RWPE1 (cell line): Measurements from ENCODE around the gene TNK2.

Source experiments
- CTCF ChIA-PET: fragments of 350-600 bp; sonication (Branson Sonifier 250); formaldehyde crosslinking; extraction: SDS; loops from one replicate; lab custom pipeline; 2021; lab: Yijun Ruan, JAX
- POLR2A ChIA-PET: fragments of 400-600 bp; formaldehyde crosslinking; extraction: SDS; loops from one replicate; lab custom pipeline; 2020; ENCODE audit warnings: antibody characterized with exemption; ENCODE audit not compliant: low non-redundant PET; lab: Yijun Ruan, JAX
- DNase-seq: peaks from one replicate; pipeline ENCODE4 v3.0.0; 2012; ENCODE audit warnings: low spot score
- H3K27ac ChIP-seq: fragments of 450-650 bp; 2 replicates; pipeline ENCODE4 v1.5.1; 2017
- CTCF ChIP-seq: fragments of 450-650 bp; conservative IDR thresholded peaks from 2 replicates; pipeline ENCODE4 v1.5.1; 2017; ENCODE audit warnings: low read depth, mild to moderate bottlenecking

The TNK2 gene

DNA sequence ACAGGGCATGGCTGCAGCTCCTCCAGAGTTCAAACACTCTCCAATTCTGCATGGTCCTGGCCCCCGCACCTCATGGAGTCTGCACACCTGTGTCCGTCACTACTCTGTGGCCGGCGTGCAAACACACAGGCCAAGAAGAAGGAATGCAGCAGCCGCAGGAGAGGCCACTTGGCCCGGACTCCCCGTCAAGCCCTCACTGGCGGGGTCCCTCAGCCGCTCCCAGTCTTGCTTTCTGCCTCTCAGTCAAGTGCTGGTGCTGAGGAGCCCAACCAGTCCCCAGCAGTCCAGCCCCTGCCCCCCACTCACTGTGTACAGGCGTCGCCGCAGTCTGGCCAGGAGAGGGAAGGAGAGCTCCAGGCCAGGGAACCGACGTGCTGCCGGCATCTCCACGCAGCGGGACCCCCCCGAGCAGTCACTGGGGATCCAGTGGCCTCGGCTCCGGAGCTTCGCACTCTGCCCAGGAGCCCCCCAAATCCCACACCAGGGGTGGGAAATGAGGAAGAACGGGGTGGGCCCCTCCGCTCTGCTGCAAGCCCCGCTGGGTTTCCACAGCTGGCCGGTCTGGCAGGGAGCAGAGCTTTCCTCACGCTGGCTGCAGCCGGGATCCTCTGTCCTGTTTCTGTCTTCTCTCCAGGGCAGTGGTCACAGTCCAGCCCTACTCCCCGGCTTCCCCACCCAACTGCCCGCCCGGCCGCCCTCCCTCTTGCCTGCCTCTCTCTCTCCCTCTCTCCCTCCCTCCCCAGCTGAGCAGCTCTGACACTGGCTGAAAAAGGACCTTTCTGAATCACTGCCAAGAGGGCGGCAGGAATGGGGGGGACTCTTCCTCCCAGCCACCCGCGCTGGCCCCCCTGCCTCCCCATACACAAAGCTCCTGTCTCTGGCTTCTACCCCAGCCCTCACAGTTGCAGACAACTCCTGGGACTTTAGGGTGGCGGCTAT lies 16.0 kb downstream of the TNK2 start:
- TF ChIP-seq CTCF: no peak
- ChIA-PET CTCF (interaction anchor here (0.7 to 5.0 kb wide), 5 partner anchors 15 to 42 kb away, joined by 3 to 74 read pairs (median 5); no protein-coding TSS in a partner anchor), POLR2A (interaction anchor here (1.0 kb wide), 1 partner anchor 16 kb away, joined by 3 read pairs; no protein-coding TSS in a partner anchor)
- DNase-seq: no peak
- peak overlapping the region; percentile 100 for H3K27ac ChIP-seq

- ChIA-PET CTCF (interaction anchor here (0.7 to 5.0 kb wide), 5 partner anchors 14 to 41 kb away, joined by 3 to 74 read pairs (median 5); no protein-coding TSS in a partner anchor), POLR2A (interaction anchor here (1.0 kb wide), 1 partner anchor 15 kb away, joined by 3 read pairs; no protein-coding TSS in a partner anchor)
- DNase-seq: no peak
- peak overlapping the region; percentile 100 for H3K27ac ChIP-seq
- no peak for TF ChIP-seq CTCF
Measured at GRCh38 chr3:195891431-195892104, 16.8 kb downstream of the TNK2 start.

DNA sequence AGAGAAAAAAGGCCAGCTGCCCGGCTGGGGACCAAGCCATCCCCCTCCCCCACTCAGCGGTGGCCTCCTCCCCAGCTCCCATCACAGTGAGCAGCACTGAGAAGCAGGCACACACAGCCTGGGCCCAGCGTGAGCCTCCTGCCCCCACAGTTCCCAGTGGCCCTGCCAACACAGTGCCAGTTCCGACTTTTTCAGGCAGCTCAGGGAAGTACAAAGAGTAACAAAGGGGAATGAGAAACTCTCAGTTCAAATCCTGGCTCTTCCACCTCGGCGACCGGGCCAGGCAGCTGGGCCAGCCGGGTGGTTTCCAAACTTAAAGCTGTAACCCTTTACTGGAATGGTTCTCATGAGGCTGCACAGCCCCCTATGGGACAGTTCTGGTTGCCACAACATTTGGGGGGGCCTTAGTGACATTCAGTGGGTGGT lies 18.5 kb downstream of the TNK2 start:
- ChIA-PET CTCF (interaction anchor here (0.5 to 1.5 kb wide), 6 partner anchors 25 to 551 kb away, joined by 3 to 12 read pairs (median 6); no protein-coding TSS in a partner anchor), POLR2A (interaction anchor here (0.7 kb wide), 1 partner anchor 46 kb away, joined by 11 read pairs; no protein-coding TSS in a partner anchor)
- no peak for DNase-seq
- peak overlapping the region; percentile 54 for H3K27ac ChIP-seq
- TF ChIP-seq CTCF: no peak

DNA sequence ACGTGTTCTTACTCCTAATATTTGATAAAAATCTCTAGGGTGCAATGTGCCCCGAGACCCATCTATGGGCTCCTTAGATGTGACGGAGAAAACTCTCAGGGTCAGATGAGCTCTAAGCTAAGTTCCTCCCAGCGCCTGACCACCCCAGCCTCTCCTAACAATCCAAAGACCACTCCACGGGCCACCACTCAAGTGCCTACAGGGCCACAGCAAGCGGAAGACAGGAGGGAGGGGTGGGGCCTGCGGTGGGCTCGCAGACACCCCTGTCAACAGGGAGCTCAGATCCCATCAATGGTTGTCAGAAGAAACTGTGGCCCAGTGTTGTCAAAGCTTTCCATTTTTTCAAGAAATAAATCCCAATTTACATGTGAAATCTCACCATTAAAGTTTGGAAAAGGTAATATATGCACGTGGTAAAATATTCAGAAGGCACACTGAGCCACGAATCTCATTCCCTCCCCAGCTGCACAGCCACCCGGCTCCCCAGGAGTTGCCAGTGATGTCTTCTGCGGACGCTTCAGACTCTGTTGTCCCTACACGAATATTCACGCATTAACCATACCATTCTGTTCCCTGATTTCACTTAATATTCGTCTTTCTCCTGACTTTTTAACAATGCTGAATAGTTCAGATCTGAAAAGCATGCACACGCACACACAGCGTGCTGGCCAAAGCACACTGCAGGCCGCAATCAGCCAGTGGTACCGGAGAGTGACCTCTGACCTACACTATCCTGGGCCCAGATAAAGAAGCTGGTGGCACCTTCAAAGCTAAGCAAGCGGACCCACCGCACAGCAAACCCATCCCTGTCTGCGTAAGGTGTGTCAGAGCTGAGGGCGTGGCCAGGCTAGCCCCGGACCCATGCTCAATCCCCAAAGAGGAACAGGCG lies 19.1 kb downstream of the TNK2 start:
- TF ChIP-seq CTCF: no peak
- peak overlapping the region; percentile 54 for H3K27ac ChIP-seq
- ChIA-PET CTCF (interaction anchor here (0.6 to 1.5 kb wide), 6 partner anchors 20 to 552 kb away, joined by 3 to 12 read pairs (median 4); no protein-coding TSS in a partner anchor), POLR2A (interaction anchor here (0.7 kb wide), 1 partner anchor 46 kb away, joined by 11 read pairs; no protein-coding TSS in a partner anchor)
- DNase-seq: no peak

DNA sequence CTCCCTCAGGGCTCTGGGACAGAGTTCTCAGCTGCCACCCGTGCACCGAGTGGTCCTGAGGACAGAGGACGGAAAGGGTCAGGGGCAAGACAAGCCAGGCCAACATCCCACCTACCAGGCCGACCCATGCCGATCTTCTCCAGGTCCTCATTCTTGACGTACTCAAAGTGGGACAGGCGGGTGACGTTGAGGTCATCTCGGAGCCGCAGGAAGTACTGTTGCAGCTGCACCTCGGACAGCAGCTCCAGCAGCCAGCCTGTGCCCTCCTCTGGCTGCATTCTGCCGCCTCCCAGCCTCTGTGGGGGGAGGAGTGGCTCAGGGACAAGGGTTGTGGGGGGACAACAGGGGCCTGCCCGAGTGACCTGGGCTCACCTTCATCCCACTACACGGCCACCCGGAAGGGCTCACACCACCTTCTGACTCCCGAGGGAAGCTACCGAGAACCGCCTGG lies 20.0 kb downstream of the TNK2 start:
- TF ChIP-seq CTCF: no peak
- H3K27ac ChIP-seq: peak overlapping the region; percentile 54
- POLR2A ChIA-PET: no interaction called here
- DNase-seq: no peak
- CTCF ChIA-PET: interaction anchor here (0.8 to 0.9 kb wide), 2 partner anchors 21 to 29 kb away, joined by 3 read pairs; no protein-coding TSS in a partner anchor
